Measurements from ENCODE around the gene RUVBL1. TPM values are rescaled to one million over a fixed set of nuclear protein-coding genes. Genes with fewer than 3 reads are reported as not detected.

The RUVBL1 gene
- total RNA-seq, 2 donors from 2014 or later: 81.2 to 91.1 TPM

- no peak for TF ChIP-seq CTCF (conservative IDR thresholded peaks at IDR 0.05)
- no peaks in the 10 kb centered on the region for H3K36me3 Mint-ChIP-seq (ENCODE audit: low read depth)
- Histone ChIP-seq H3K9ac (ENCODE audit: extremely low read depth, low read length, poor library complexity, severe bottlenecking) (no peak overlapping the region), H3K27ac (ENCODE audit: low read depth, low read length) (no peak overlapping the region), H3K4me3 (ENCODE audit: low read length) (no peak overlapping the region), H3K4me1 (ENCODE audit: control insufficient read depth, insufficient read depth, low read length) (no peaks in the 10 kb centered on the region), H3K36me3 (ENCODE audit: control insufficient read depth, insufficient read depth, low read length) (no peaks in the 10 kb centered on the region), H3K27me3 (ENCODE audit: control insufficient read depth, insufficient read depth, low read length, poor library complexity, severe bottlenecking) (peaks cover 14% of the 10 kb centered on the region), H3K9me3 (ENCODE audit: control insufficient read depth, low read length) (no peaks in the 10 kb centered on the region)
- 61% methylated on average over 1 of the region's 1 CpG; no CpG with 5 or more reads in 1 of the 2 experiments for WGBS, 2 experiments (ENCODE audit: insufficient coverage in 1 of 2, insufficient read length in 1 of 2)
- no peak overlapping the region for H3K27ac Mint-ChIP-seq
- H3K9me3 Mint-ChIP-seq: no peaks in the 10 kb centered on the region
- peaks cover 3% of the 10 kb centered on the region for H3K4me1 Mint-ChIP-seq
- peaks cover 14% of the 10 kb centered on the region for H3K27me3 Mint-ChIP-seq (ENCODE audit: insufficient read depth)
- no peak overlapping the region for H3K4me3 Mint-ChIP-seq
- no peak for DNase-seq
These were observed 4.6 kb upstream of the RUVBL1 start for GRCh38 chr3:128128251-128128650.

GRCh38 chr3:128127236-128127635 lies 3.6 kb upstream of the RUVBL1 start:
- H3K4me1 Mint-ChIP-seq: peaks cover 10% of the 10 kb centered on the region
- peaks cover 14% of the 10 kb centered on the region for H3K27me3 Mint-ChIP-seq (ENCODE audit: insufficient read depth)
- TF ChIP-seq CTCF (conservative IDR thresholded peaks at IDR 0.05): no peak
- no peak overlapping the region for H3K4me3 ChIP-seq (ENCODE audit: low read length)
- H3K36me3 ChIP-seq (ENCODE audit: control insufficient read depth, insufficient read depth, low read length): no peaks in the 10 kb centered on the region
- H3K27ac Mint-ChIP-seq: no peak overlapping the region
- H3K27me3 ChIP-seq (ENCODE audit: control insufficient read depth, insufficient read depth, low read length, poor library complexity, severe bottlenecking): peaks cover 14% of the 10 kb centered on the region
- H3K4me1 ChIP-seq (ENCODE audit: control insufficient read depth, insufficient read depth, low read length): no peaks in the 10 kb centered on the region
- no peaks in the 10 kb centered on the region for H3K9me3 ChIP-seq (ENCODE audit: control insufficient read depth, low read length)
- H3K9me3 Mint-ChIP-seq: no peaks in the 10 kb centered on the region
- DNase-seq: no peak
- no peak overlapping the region for H3K27ac ChIP-seq (ENCODE audit: low read depth, low read length)
- no peak overlapping the region for H3K4me3 Mint-ChIP-seq
- WGBS, 2 experiments (ENCODE audit: insufficient coverage in 1 of 2, insufficient read length in 1 of 2): 69 to 90% methylated on average over 2 of the region's 2 CpGs
- H3K9ac ChIP-seq (ENCODE audit: extremely low read depth, low read length, poor library complexity, severe bottlenecking): no peak overlapping the region
- no peaks in the 10 kb centered on the region for H3K36me3 Mint-ChIP-seq (ENCODE audit: low read depth)

GRCh38 chr3:128123156-128123537 lies 465 bp downstream of the RUVBL1 start:
- peak overlapping the region; percentile 94 for H3K4me3 ChIP-seq (ENCODE audit: low read length)
- TF ChIP-seq CTCF (conservative IDR thresholded peaks at IDR 0.05): no peak
- peak overlapping the region; percentile 90 for H3K27ac ChIP-seq (ENCODE audit: low read depth, low read length)
- no peaks in the 10 kb centered on the region for H3K9me3 ChIP-seq (ENCODE audit: control insufficient read depth, low read length)
- H3K4me1 Mint-ChIP-seq: peaks cover 15% of the 10 kb centered on the region
- 0% methylated on average over 5 to 20 of the region's 22 CpGs for WGBS, 2 experiments (ENCODE audit: insufficient coverage in 1 of 2, insufficient read length in 1 of 2)
- H3K36me3 Mint-ChIP-seq (ENCODE audit: low read depth): peaks cover 9% of the 10 kb centered on the region
- no peaks in the 10 kb centered on the region for H3K36me3 ChIP-seq (ENCODE audit: control insufficient read depth, insufficient read depth, low read length)
- no peaks in the 10 kb centered on the region for H3K4me1 ChIP-seq (ENCODE audit: control insufficient read depth, insufficient read depth, low read length)
- H3K9me3 Mint-ChIP-seq: no peaks in the 10 kb centered on the region
- H3K4me3 Mint-ChIP-seq: peak overlapping the region; percentile 96
- no peak for DNase-seq
- H3K9ac ChIP-seq (ENCODE audit: extremely low read depth, low read length, poor library complexity, severe bottlenecking): peak overlapping the region; percentile 88
- peaks cover 6% of the 10 kb centered on the region for H3K27me3 Mint-ChIP-seq (ENCODE audit: insufficient read depth)
- H3K27me3 ChIP-seq (ENCODE audit: control insufficient read depth, insufficient read depth, low read length, poor library complexity, severe bottlenecking): peaks cover under 1% of the 10 kb centered on the region
- H3K27ac Mint-ChIP-seq: peak overlapping the region; percentile 98

All from endodermal cell (in vitro differentiated cells).